ENCODE measurements around the gene LMBRD2.
A peak's percentile ranks its signal among the peaks of the same experiment; 100 is the strongest.

The LMBRD2 gene

DNA sequence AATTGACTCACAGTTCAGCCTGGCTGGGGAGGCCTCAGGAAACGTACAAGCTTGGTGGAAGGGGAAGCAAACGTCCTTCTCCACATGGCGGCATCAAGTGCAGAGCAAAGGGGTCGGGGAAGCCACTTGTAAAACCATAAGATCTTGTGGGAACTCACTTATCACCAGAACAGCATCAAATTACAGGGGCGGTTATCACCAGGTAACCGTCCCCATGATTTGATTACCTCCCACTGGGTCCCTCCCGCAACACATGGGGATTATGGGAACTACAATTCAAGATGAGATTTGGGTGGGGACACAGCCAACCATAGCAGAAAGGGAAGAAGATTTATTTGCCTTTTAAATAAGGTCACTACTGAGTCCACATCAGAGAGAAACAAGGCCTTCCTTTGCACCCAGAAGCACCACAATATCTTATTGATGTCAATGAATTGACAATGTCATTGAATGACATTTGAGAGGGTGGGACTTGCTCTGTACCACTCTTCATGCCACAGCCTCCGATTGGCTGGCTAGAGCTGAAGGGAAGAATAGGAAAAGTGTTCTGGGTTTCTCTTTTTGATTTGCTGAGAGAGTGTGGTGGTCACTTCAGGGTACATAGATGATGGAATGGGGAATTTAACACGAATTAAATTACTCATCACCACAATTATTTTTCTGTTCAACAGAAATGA, 11.3 kb upstream of the LMBRD2 start:
- Histone ChIP-seq H3K36me3 (ENCODE audit: control insufficient read depth in 2 of 2, insufficient read depth in 2 of 2, low read length in 2 of 2) (peaks cover 28 to 42% of the 10 kb centered on the region in 2 donors), H3K9ac (ENCODE audit: low read length in 2 of 2) (no peak overlapping the region), H3K4me1 (ENCODE audit: control insufficient read depth, insufficient read depth, low read length) (no peaks in the 10 kb centered on the region), H3K27me3 (ENCODE audit: control insufficient read depth in 1 of 2, insufficient read depth in 2 of 2, low read length in 2 of 2) (no peaks in the 10 kb centered on the region), H3K9me3 (ENCODE audit: control insufficient read depth in 2 of 2, low read length in 2 of 2) (no peaks in the 10 kb centered on the region), H3K4me3 (ENCODE audit: low read length in 2 of 2) (no peak overlapping the region), H3K27ac (ENCODE audit: low read length) (no peak overlapping the region)

GRCh38 chr5:36161361-36161760, 9.7 kb upstream of the LMBRD2 start:
- peaks cover 30 to 35% of the 10 kb centered on the region in 2 donors for H3K36me3 ChIP-seq (ENCODE audit: control insufficient read depth in 2 of 2, insufficient read depth in 2 of 2, low read length in 2 of 2)
- no peak overlapping the region for H3K4me3 ChIP-seq (ENCODE audit: low read length in 2 of 2)
- no peaks in the 10 kb centered on the region for H3K9me3 ChIP-seq (ENCODE audit: control insufficient read depth in 2 of 2, low read length in 2 of 2)
- no peak overlapping the region for H3K9ac ChIP-seq (ENCODE audit: low read length in 2 of 2)
- H3K4me1 ChIP-seq (ENCODE audit: control insufficient read depth, insufficient read depth, low read length): no peaks in the 10 kb centered on the region
- H3K27ac ChIP-seq (ENCODE audit: low read length): no peak overlapping the region
- H3K27me3 ChIP-seq (ENCODE audit: control insufficient read depth in 1 of 2, insufficient read depth in 2 of 2, low read length in 2 of 2): no peaks in the 10 kb centered on the region

DNA sequence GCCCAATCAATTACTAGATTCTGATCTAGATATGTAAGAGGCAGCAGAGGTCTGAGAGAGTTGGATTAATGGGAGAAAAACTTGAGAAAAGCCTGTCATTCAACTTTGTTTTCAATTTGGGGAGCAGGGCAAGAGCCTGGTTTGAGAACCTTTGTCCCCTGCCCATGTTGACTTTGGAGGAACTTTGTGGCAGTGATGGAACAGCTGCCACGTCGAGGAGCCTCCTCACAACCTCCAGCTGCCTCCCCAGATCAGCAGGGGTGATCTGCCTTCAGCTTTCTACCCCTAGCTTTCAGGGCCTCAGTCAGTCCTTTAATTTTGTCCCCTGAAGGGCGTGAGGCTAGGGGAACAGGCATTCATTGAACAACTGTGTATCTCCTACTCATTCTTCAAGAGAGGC, 8.9 kb upstream of the LMBRD2 start:
- peaks cover 30 to 38% of the 10 kb centered on the region in 2 donors for H3K36me3 ChIP-seq (ENCODE audit: control insufficient read depth in 2 of 2, insufficient read depth in 2 of 2, low read length in 2 of 2)

GRCh38 chr5:36158144-36158543, 6.5 kb upstream of the LMBRD2 start:
- peaks cover 23 to 27% of the 10 kb centered on the region in 2 donors for H3K36me3 ChIP-seq (ENCODE audit: control insufficient read depth in 2 of 2, insufficient read depth in 2 of 2, low read length in 2 of 2)
- H3K27me3 ChIP-seq (ENCODE audit: control insufficient read depth in 1 of 2, insufficient read depth in 2 of 2, low read length in 2 of 2): no peaks in the 10 kb centered on the region
- H3K9me3 ChIP-seq (ENCODE audit: control insufficient read depth in 2 of 2, low read length in 2 of 2): no peaks in the 10 kb centered on the region
- no peak overlapping the region for H3K4me3 ChIP-seq (ENCODE audit: low read length in 2 of 2)
- peaks cover 9% of the 10 kb centered on the region for H3K4me1 ChIP-seq (ENCODE audit: control insufficient read depth, insufficient read depth, low read length)
- no peak overlapping the region for H3K27ac ChIP-seq (ENCODE audit: low read length)
- no peak overlapping the region for H3K9ac ChIP-seq (ENCODE audit: low read length in 2 of 2)

More for the DNA sequence above, 8.9 kb upstream of the LMBRD2 start:
- H3K27ac ChIP-seq (ENCODE audit: low read length): no peak overlapping the region
- H3K27me3 ChIP-seq (ENCODE audit: control insufficient read depth in 1 of 2, insufficient read depth in 2 of 2, low read length in 2 of 2): no peaks in the 10 kb centered on the region
- H3K9me3 ChIP-seq (ENCODE audit: control insufficient read depth in 2 of 2, low read length in 2 of 2): no peaks in the 10 kb centered on the region
- H3K4me1 ChIP-seq (ENCODE audit: control insufficient read depth, insufficient read depth, low read length): no peaks in the 10 kb centered on the region
- H3K4me3 ChIP-seq (ENCODE audit: low read length in 2 of 2): no peak overlapping the region
- H3K9ac ChIP-seq (ENCODE audit: low read length in 2 of 2): no peak overlapping the region

DNA sequence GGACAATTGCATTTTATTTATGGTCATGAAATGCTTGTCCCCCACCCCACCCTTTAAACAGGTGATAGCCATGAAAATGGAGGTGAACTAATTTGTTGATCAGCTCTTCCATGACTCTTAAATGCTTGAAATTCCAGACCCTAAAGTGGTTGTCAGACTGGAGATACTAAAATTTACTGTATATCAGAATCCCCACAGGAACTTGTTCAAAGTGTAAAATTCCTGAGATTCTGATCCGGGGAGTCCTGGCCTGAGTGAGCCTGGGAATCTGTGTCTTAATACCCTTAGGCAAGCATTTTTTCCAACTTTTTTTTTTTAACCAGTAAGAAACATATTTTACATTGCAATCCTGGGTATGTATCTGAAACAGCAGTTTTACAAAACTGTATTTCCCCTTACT, 4.9 kb upstream of the LMBRD2 start:
- no peak overlapping the region for H3K27ac ChIP-seq (ENCODE audit: low read length)
- H3K4me3 ChIP-seq (ENCODE audit: low read length in 2 of 2): no peak overlapping the region
- H3K27me3 ChIP-seq (ENCODE audit: control insufficient read depth in 1 of 2, insufficient read depth in 2 of 2, low read length in 2 of 2): no peaks in the 10 kb centered on the region
- peaks cover 16 to 18% of the 10 kb centered on the region in 2 donors for H3K36me3 ChIP-seq (ENCODE audit: control insufficient read depth in 2 of 2, insufficient read depth in 2 of 2, low read length in 2 of 2)
- H3K9me3 ChIP-seq (ENCODE audit: control insufficient read depth in 2 of 2, low read length in 2 of 2): no peaks in the 10 kb centered on the region
- peaks cover 14% of the 10 kb centered on the region for H3K4me1 ChIP-seq (ENCODE audit: control insufficient read depth, insufficient read depth, low read length)
- H3K9ac ChIP-seq (ENCODE audit: low read length in 2 of 2): no peak overlapping the region

GRCh38 chr5:36156121-36156601, 4.5 kb upstream of the LMBRD2 start:
- H3K27me3 ChIP-seq (ENCODE audit: control insufficient read depth in 1 of 2, insufficient read depth in 2 of 2, low read length in 2 of 2): no peaks in the 10 kb centered on the region
- peaks cover 14% of the 10 kb centered on the region in 2 donors for H3K36me3 ChIP-seq (ENCODE audit: control insufficient read depth in 2 of 2, insufficient read depth in 2 of 2, low read length in 2 of 2)
- no peak overlapping the region for H3K27ac ChIP-seq (ENCODE audit: low read length)
- no peak overlapping the region for H3K9ac ChIP-seq (ENCODE audit: low read length in 2 of 2)
- no peak overlapping the region for H3K4me3 ChIP-seq (ENCODE audit: low read length in 2 of 2)
- H3K9me3 ChIP-seq (ENCODE audit: control insufficient read depth in 2 of 2, low read length in 2 of 2): no peaks in the 10 kb centered on the region
- peaks cover 14% of the 10 kb centered on the region for H3K4me1 ChIP-seq (ENCODE audit: control insufficient read depth, insufficient read depth, low read length)

- H3K4me3 ChIP-seq (ENCODE audit: low read length in 2 of 2): no peak overlapping the region
- no peak overlapping the region for H3K27ac ChIP-seq (ENCODE audit: low read length)
- peaks cover 14% of the 10 kb centered on the region for H3K4me1 ChIP-seq (ENCODE audit: control insufficient read depth, insufficient read depth, low read length)
- H3K36me3 ChIP-seq (ENCODE audit: control insufficient read depth in 2 of 2, insufficient read depth in 2 of 2, low read length in 2 of 2): peaks cover 14% of the 10 kb centered on the region in 2 donors
- H3K9ac ChIP-seq (ENCODE audit: low read length in 2 of 2): no peak overlapping the region
- H3K27me3 ChIP-seq (ENCODE audit: control insufficient read depth in 1 of 2, insufficient read depth in 2 of 2, low read length in 2 of 2): no peaks in the 10 kb centered on the region
- no peaks in the 10 kb centered on the region for H3K9me3 ChIP-seq (ENCODE audit: control insufficient read depth in 2 of 2, low read length in 2 of 2)
Observed at GRCh38 chr5:36155291-36155690, 3.6 kb upstream of the LMBRD2 start.

GRCh38 chr5:36153726-36154125, 2.0 kb upstream of the LMBRD2 start:
- Histone ChIP-seq H3K27ac (ENCODE audit: low read length) (no peak overlapping the region), H3K9me3 (ENCODE audit: control insufficient read depth in 2 of 2, low read length in 2 of 2) (no peaks in the 10 kb centered on the region), H3K9ac (ENCODE audit: low read length in 2 of 2) (no peak overlapping the region), H3K4me3 (ENCODE audit: low read length in 2 of 2) (no peak overlapping the region), H3K36me3 (ENCODE audit: control insufficient read depth in 2 of 2, insufficient read depth in 2 of 2, low read length in 2 of 2) (peaks cover 6 to 8% of the 10 kb centered on the region in 2 donors), H3K27me3 (ENCODE audit: control insufficient read depth in 1 of 2, insufficient read depth in 2 of 2, low read length in 2 of 2) (no peaks in the 10 kb centered on the region), H3K4me1 (ENCODE audit: control insufficient read depth, insufficient read depth, low read length) (peaks cover 14% of the 10 kb centered on the region)

- no peak overlapping the region for H3K27ac ChIP-seq (ENCODE audit: low read length)
- H3K27me3 ChIP-seq (ENCODE audit: control insufficient read depth in 1 of 2, insufficient read depth in 2 of 2, low read length in 2 of 2): no peaks in the 10 kb centered on the region
- peak overlapping the region in 1 of 2 donors; percentile 2 for H3K9ac ChIP-seq (ENCODE audit: low read length in 2 of 2)
- H3K4me1 ChIP-seq (ENCODE audit: control insufficient read depth, insufficient read depth, low read length): peaks cover 14% of the 10 kb centered on the region
- no peaks in the 10 kb centered on the region for H3K9me3 ChIP-seq (ENCODE audit: control insufficient read depth in 2 of 2, low read length in 2 of 2)
- H3K36me3 ChIP-seq (ENCODE audit: control insufficient read depth in 2 of 2, insufficient read depth in 2 of 2, low read length in 2 of 2): peaks cover 6% of the 10 kb centered on the region in 2 donors
- peak overlapping the region; percentile 32 to 93 for H3K4me3 ChIP-seq (ENCODE audit: low read length in 2 of 2)
Observed at GRCh38 chr5:36153298-36153677, 1.6 kb upstream of the LMBRD2 start.

GRCh38 chr5:36152324-36153297, 924 bp upstream of the LMBRD2 start:
- no peaks in the 10 kb centered on the region for H3K9me3 ChIP-seq (ENCODE audit: control insufficient read depth in 2 of 2, low read length in 2 of 2)
- peaks cover 6% of the 10 kb centered on the region in 2 donors for H3K36me3 ChIP-seq (ENCODE audit: control insufficient read depth in 2 of 2, insufficient read depth in 2 of 2, low read length in 2 of 2)
- H3K27me3 ChIP-seq (ENCODE audit: control insufficient read depth in 1 of 2, insufficient read depth in 2 of 2, low read length in 2 of 2): no peaks in the 10 kb centered on the region
- no peak overlapping the region for H3K27ac ChIP-seq (ENCODE audit: low read length)
- H3K4me1 ChIP-seq (ENCODE audit: control insufficient read depth, insufficient read depth, low read length): peaks cover 14% of the 10 kb centered on the region
- peak overlapping the region; percentile 80 to 85 for H3K9ac ChIP-seq (ENCODE audit: low read length in 2 of 2)
- peak overlapping the region; percentile 64 to 93 for H3K4me3 ChIP-seq (ENCODE audit: low read length in 2 of 2)
